Endothelial cell (in vitro differentiated cells): Measurements from ENCODE around the gene RPN2. TPM values are rescaled to one million over a fixed set of nuclear protein-coding genes. Genes with fewer than 3 reads are reported as not detected.
A peak's percentile ranks its signal among the peaks of the same experiment; 100 is the strongest.

ENCODE experiments used
- DNase-seq: peaks from one replicate; pipeline ENCODE4 v3.0.0; 2021; ENCODE audit warnings: low spot score
- H3K27ac Mint-ChIP-seq: one replicate; pipeline ENCODE4 v1.8.0; 2021; ENCODE audit warnings: mixed read lengths, inconsistent platforms; ENCODE audit not compliant: unreplicated experiment
- H3K27me3 Mint-ChIP-seq: one replicate; pipeline ENCODE4 v1.8.0; 2021; ENCODE audit warnings: mild to moderate bottlenecking, moderate library complexity, mixed read lengths, inconsistent platforms; ENCODE audit not compliant: unreplicated experiment
- H3K36me3 Mint-ChIP-seq: one replicate; pipeline ENCODE4 v1.8.0; 2021; ENCODE audit warnings: mild to moderate bottlenecking, low read depth, mixed read lengths, inconsistent platforms; ENCODE audit not compliant: unreplicated experiment
- H3K4me1 Mint-ChIP-seq: one replicate; pipeline ENCODE4 v1.8.0; 2021; ENCODE audit warnings: mild to moderate bottlenecking, mixed read lengths, inconsistent platforms; ENCODE audit not compliant: unreplicated experiment
- H3K4me3 Mint-ChIP-seq: one replicate; pipeline ENCODE4 v1.8.0; 2021; ENCODE audit warnings: mild to moderate bottlenecking, mixed read lengths, inconsistent platforms; ENCODE audit not compliant: unreplicated experiment
- H3K9me3 Mint-ChIP-seq: one replicate; pipeline ENCODE4 v1.8.0; 2021; ENCODE audit warnings: mixed read lengths, inconsistent platforms; ENCODE audit not compliant: unreplicated experiment
- total RNA-seq: library from RNA; stranded (reverse); fragmentation: NEBNext Ultra II Directional; extraction: Animal tissue kit (Norgen Biotek cat#: 25700); gene quantifications from one replicate; pipeline ENCODE4 v1.2.1, GENCODE V29; 2021; ENCODE audit not compliant: unreplicated experiment
- TF ChIP-seq, protein P1 (sequence below): fragments of 200-600 bp; sonication (generic); IDR thresholded peaks from one replicate; pipeline ENCODE4 v1.5.0; 2021; ENCODE audit warnings: antibody characterized with exemption; ENCODE audit not compliant: unreplicated experiment

RPN2 gene
- total RNA-seq, 1 donor from 2014 or later: 187 TPM

DNA sequence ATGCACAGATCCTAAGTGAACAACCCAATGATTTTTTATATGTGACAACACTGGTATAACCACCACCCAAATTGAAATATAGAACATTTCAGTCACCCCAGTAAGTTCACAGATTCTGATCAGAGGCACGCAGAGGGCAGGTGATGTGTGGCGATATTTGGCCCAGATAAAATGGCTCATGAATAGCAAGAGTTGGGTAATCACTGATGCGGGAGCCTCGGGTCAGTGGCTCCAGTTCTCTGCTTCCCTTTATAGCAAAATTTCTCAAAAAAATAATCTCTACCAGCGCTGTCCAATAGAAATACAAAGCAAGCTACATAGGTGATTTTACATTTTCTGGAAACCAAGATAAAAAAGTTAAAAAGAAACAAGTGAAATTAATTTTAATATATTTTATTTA lies 67.6 kb downstream of the RPN2 start:
- Mint-ChIP-seq H3K4me3 (no peak overlapping the region), H3K36me3 (peaks cover 31% of the 10 kb centered on the region), H3K4me1 (peaks cover 32% of the 10 kb centered on the region), H3K27ac (no peak overlapping the region), H3K9me3 (no peaks in the 10 kb centered on the region), H3K27me3 (peaks cover 5% of the 10 kb centered on the region)
- no peak for DNase-seq
- TF ChIP-seq, protein P1, sequence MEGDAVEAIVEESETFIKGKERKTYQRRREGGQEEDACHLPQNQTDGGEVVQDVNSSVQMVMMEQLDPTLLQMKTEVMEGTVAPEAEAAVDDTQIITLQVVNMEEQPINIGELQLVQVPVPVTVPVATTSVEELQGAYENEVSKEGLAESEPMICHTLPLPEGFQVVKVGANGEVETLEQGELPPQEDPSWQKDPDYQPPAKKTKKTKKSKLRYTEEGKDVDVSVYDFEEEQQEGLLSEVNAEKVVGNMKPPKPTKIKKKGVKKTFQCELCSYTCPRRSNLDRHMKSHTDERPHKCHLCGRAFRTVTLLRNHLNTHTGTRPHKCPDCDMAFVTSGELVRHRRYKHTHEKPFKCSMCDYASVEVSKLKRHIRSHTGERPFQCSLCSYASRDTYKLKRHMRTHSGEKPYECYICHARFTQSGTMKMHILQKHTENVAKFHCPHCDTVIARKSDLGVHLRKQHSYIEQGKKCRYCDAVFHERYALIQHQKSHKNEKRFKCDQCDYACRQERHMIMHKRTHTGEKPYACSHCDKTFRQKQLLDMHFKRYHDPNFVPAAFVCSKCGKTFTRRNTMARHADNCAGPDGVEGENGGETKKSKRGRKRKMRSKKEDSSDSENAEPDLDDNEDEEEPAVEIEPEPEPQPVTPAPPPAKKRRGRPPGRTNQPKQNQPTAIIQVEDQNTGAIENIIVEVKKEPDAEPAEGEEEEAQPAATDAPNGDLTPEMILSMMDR: no peak

DNA sequence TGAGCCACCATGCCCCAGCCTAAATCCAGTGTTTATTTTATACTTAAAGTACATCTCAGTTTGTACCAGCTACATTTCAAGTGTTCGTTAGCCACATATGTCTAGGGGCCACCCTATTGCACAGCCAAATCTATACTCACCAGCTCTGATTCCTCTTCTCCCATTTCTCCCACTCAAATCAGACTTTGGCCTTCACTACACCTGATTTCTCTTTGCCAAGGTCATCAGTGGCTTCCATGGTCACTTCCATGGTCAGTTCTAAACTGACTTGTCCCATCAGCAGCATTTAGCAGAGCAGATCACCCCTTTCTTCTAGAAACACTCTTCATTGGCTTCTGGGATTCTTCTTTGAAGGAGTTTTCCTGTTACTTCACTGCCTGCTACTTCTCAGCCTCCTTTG lies 68.4 kb downstream of the RPN2 start:
- Mint-ChIP-seq H3K4me1 (peaks cover 38% of the 10 kb centered on the region), H3K4me3 (no peak overlapping the region), H3K27me3 (peaks cover 6% of the 10 kb centered on the region), H3K9me3 (no peaks in the 10 kb centered on the region), H3K27ac (no peak overlapping the region), H3K36me3 (peaks cover 28% of the 10 kb centered on the region)
- TF ChIP-seq, protein P1: no peak
- DNase-seq: no peak

DNA sequence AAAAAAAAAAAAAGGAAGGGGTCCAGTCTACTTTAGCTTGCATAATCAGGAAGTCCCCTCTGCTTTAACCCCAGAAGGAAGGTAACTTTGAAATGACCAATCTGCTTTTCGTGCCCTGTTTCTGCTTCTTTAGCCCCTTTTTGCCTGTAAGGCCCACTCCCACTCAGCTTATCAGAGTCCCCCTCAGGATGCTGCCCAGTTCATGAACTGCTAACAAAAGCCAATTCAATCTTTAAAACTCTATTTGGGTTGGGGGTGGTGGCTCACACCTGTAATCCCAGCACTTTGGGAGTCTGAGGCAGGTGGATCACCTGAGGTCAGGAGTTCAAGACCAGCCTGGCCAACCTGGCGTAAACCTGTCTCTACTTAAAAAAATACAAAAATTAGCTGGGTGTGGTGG lies 70.2 kb downstream of the RPN2 start:
- Mint-ChIP-seq H3K4me1 (peaks cover 30% of the 10 kb centered on the region), H3K27ac (no peak overlapping the region), H3K36me3 (peaks cover 18% of the 10 kb centered on the region), H3K27me3 (peaks cover 1% of the 10 kb centered on the region), H3K9me3 (no peaks in the 10 kb centered on the region), H3K4me3 (no peak overlapping the region)
- TF ChIP-seq, protein P1: no peak
- no peak for DNase-seq

DNA sequence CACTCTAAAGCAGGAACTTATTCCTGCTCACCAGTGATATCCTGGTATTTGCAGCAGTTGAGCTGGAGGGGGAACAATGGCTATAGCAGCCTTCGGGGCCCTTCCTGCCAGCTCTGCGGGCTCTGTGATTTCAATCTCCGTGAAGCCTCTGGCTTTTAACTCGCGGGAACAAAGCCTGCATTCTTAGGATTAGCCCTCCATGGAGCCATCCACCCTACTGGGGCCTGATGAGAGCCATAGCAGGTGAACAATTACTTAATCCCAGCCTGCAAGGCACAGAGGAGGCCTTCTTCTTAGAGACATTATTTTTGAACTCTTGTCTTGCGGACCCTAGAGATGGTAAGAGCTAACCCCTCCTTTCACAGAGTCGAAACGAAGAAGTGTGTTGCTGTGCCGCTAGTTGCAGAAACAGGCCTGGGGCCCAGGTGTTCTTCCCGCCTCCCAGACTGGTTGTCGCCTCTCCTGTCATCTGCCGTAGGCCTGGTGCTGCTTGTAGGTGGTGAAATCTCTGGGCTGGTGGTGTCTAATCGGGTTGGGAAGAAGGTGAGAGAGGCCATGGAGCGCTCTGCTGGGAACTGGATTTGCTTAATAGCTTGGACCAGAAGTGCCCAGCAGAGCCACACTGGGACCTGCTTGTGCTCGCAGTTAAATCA lies 72.8 kb downstream of the RPN2 start:
- peaks cover 18% of the 10 kb centered on the region for H3K36me3 Mint-ChIP-seq
- peaks cover 20% of the 10 kb centered on the region for H3K4me1 Mint-ChIP-seq
- DNase-seq: peak; percentile 43
- no peak overlapping the region for H3K4me3 Mint-ChIP-seq
- TF ChIP-seq, protein P1: no peak
- peaks cover 8% of the 10 kb centered on the region for H3K27me3 Mint-ChIP-seq
- no peaks in the 10 kb centered on the region for H3K9me3 Mint-ChIP-seq
- peak overlapping the region; percentile 86 for H3K27ac Mint-ChIP-seq

DNA sequence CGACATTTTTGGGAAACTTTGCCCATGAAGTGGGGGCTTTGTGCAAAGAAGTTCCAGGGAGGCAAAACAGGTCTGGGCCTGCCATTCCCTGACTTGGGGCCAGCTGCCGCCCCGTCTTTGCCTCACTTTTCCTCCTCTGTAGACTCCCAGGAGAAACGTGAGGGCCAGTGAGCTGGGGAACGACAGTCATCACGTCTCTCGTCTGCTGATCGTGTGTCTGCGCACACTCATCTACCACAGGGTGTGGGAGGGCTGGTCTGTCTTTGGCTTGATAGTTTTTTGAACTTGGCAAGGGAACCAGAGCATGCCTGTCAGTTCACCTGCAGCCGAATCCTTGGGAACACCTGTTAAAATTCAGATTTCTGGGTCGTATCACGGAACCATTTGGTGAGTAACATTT lies 74.0 kb downstream of the RPN2 start:
- DNase-seq: no peak
- peaks cover 15% of the 10 kb centered on the region for H3K36me3 Mint-ChIP-seq
- H3K9me3 Mint-ChIP-seq: no peaks in the 10 kb centered on the region
- TF ChIP-seq, protein P1: no peak
- no peak overlapping the region for H3K4me3 Mint-ChIP-seq
- H3K4me1 Mint-ChIP-seq: peaks cover 20% of the 10 kb centered on the region
- H3K27ac Mint-ChIP-seq: no peak overlapping the region
- H3K27me3 Mint-ChIP-seq: peaks cover 8% of the 10 kb centered on the region
